ENCODE results near the gene ME1.

ME1 gene

GRCh38 chr6:83188501-83188900 lies 242.3 kb downstream of the ME1 start:
- peaks cover 19% of the 10 kb centered on the region for H3K79me2 ChIP-seq (ENCODE audit: insufficient read depth, low read length)
- no peaks in the 10 kb centered on the region for H4K20me1 ChIP-seq (ENCODE audit: insufficient read depth, low read length)
- no peak for DNase-seq

GRCh38 chr6:83185096-83185495 lies 245.8 kb downstream of the ME1 start:
- Histone ChIP-seq H3K4me2 (ENCODE audit: insufficient read depth, low read length) (no peak overlapping the region), H3K9me3 (ENCODE audit: insufficient read depth, low read length, severe bottlenecking) (no peaks in the 10 kb centered on the region), H2AFZ (ENCODE audit: low read depth, low read length) (no peak overlapping the region), H3K79me2 (ENCODE audit: insufficient read depth, low read length) (no peaks in the 10 kb centered on the region; the same call in 1 of the 2 replicates), H3K27me3 (ENCODE audit: insufficient read depth, low read length, poor library complexity) (no peaks in the 10 kb centered on the region), H4K20me1 (ENCODE audit: insufficient read depth, low read length) (no peaks in the 10 kb centered on the region), H3K9ac (ENCODE audit: low read depth, low read length) (no peak overlapping the region), H3K4me1 (ENCODE audit: insufficient read depth, low read length) (no peaks in the 10 kb centered on the region; the same call in 1 of the 2 replicates), H3K27ac (ENCODE audit: low read length) (no peak overlapping the region), H3K36me3 (ENCODE audit: insufficient read depth, low read length) (peaks cover 74% of the 10 kb centered on the region), H3K4me3 (ENCODE audit: low read depth in 1 of 2, low read length in 2 of 2) (no peak overlapping the region)
- TF ChIP-seq CTCF (IDR thresholded peaks at IDR 0.05; ENCODE audit: borderline replicate concordance, extremely low read depth, low read length, poor library complexity, severe bottlenecking), result no peak
- no peak for TF ChIP-seq EZH2 (IDR thresholded peaks at IDR 0.05; ENCODE audit: borderline replicate concordance, low read depth, low read length, severe bottlenecking)
- ATAC-seq (ENCODE audit: insufficient read depth, low read depth), result no peak
- DNase-seq, result no peak

More at GRCh38 chr6:83188501-83188900, 242.3 kb downstream of the ME1 start:
- no peaks in the 10 kb centered on the region for H3K9me3 ChIP-seq (ENCODE audit: insufficient read depth, low read length, severe bottlenecking)
- no peak for ATAC-seq (ENCODE audit: insufficient read depth, low read depth)
- no peak overlapping the region for H3K4me2 ChIP-seq (ENCODE audit: insufficient read depth, low read length)
- no peak overlapping the region for H3K9ac ChIP-seq (ENCODE audit: low read depth, low read length)
- peaks cover 44% of the 10 kb centered on the region for H3K36me3 ChIP-seq (ENCODE audit: insufficient read depth, low read length)
- H2AFZ ChIP-seq (ENCODE audit: low read depth, low read length), result no peak overlapping the region
- no peak overlapping the region for H3K4me3 ChIP-seq (ENCODE audit: low read depth in 1 of 2, low read length in 2 of 2)
- peaks cover 20% of the 10 kb centered on the region for H3K4me1 ChIP-seq (ENCODE audit: insufficient read depth, low read length)
- H3K27ac ChIP-seq (ENCODE audit: low read length), result no peak overlapping the region
- no peaks in the 10 kb centered on the region for H3K27me3 ChIP-seq (ENCODE audit: insufficient read depth, low read length, poor library complexity)
- TF ChIP-seq EZH2 (IDR thresholded peaks at IDR 0.05; ENCODE audit: borderline replicate concordance, low read depth, low read length, severe bottlenecking), result no peak
- no peak for TF ChIP-seq CTCF (IDR thresholded peaks at IDR 0.05; ENCODE audit: borderline replicate concordance, extremely low read depth, low read length, poor library complexity, severe bottlenecking)

- no peak overlapping the region for H3K27ac ChIP-seq (ENCODE audit: low read length)
- H3K4me3 ChIP-seq (ENCODE audit: low read depth in 1 of 2, low read length in 2 of 2), result no peak overlapping the region
- ATAC-seq (ENCODE audit: insufficient read depth, low read depth), result no peak
- no peaks in the 10 kb centered on the region for H3K9me3 ChIP-seq (ENCODE audit: insufficient read depth, low read length, severe bottlenecking)
- TF ChIP-seq CTCF (IDR thresholded peaks at IDR 0.05; ENCODE audit: borderline replicate concordance, extremely low read depth, low read length, poor library complexity, severe bottlenecking) (no peak), EZH2 (IDR thresholded peaks at IDR 0.05; ENCODE audit: borderline replicate concordance, low read depth, low read length, severe bottlenecking) (no peak)
- no peaks in the 10 kb centered on the region for H4K20me1 ChIP-seq (ENCODE audit: insufficient read depth, low read length)
- no peak overlapping the region for H3K4me2 ChIP-seq (ENCODE audit: insufficient read depth, low read length)
- no peak overlapping the region for H2AFZ ChIP-seq (ENCODE audit: low read depth, low read length)
- peaks cover 68% of the 10 kb centered on the region for H3K36me3 ChIP-seq (ENCODE audit: insufficient read depth, low read length)
- DNase-seq, result no peak
- no peak overlapping the region for H3K9ac ChIP-seq (ENCODE audit: low read depth, low read length)
- H3K4me1 ChIP-seq (ENCODE audit: insufficient read depth, low read length), result no peaks in the 10 kb centered on the region
- no peaks in the 10 kb centered on the region for H3K79me2 ChIP-seq (ENCODE audit: insufficient read depth, low read length)
- H3K27me3 ChIP-seq (ENCODE audit: insufficient read depth, low read length, poor library complexity), result no peaks in the 10 kb centered on the region
These were observed 247.6 kb downstream of the ME1 start for GRCh38 chr6:83183082-83183828.
